HFFc6 (cell line): Measurements from ENCODE around the gene CCDC107. TPM values are rescaled to one million over a fixed set of nuclear protein-coding genes. Genes with fewer than 3 reads are reported as not detected.
A peak's percentile ranks its signal among the peaks of the same experiment; 100 is the strongest.

Experiments
- DNase-seq: peaks from one replicate; pipeline ENCODE4 v3.0.0-alpha.2; 2018
- H3K27ac Mint-ChIP-seq: 2 replicates; pipeline ENCODE4 v1.8.0; 2020; ENCODE audit warnings: mild to moderate bottlenecking, mixed read lengths
- H3K27me3 Mint-ChIP-seq: 2 replicates; pipeline ENCODE4 v1.8.0; 2021; ENCODE audit warnings: mild to moderate bottlenecking, moderate library complexity, mixed read lengths; ENCODE audit not compliant: insufficient read depth
- H3K36me3 Mint-ChIP-seq: 2 replicates; pipeline ENCODE4 v1.8.0; 2021; ENCODE audit warnings: low read depth, mixed read lengths
- H3K4me1 Mint-ChIP-seq: 2 replicates; pipeline ENCODE4 v1.8.0; 2020; ENCODE audit warnings: low read depth, mixed read lengths
- H3K4me3 Mint-ChIP-seq: 2 replicates; pipeline ENCODE4 v1.8.0; 2020; ENCODE audit warnings: mild to moderate bottlenecking, moderate library complexity, mixed read lengths
- H3K9me3 Mint-ChIP-seq: 2 replicates; pipeline ENCODE4 v1.8.0; 2020; ENCODE audit warnings: mild to moderate bottlenecking, mixed read lengths
- total RNA-seq, 6 experiments: library from RNA; stranded (reverse); fragmentation: NEBNext Ultra II Directional; extraction: Animal tissue kit (Norgen Biotek cat#: 25700); gene quantifications; 2 replicates in 1 of 6; 3 replicates in 5 of 6; pipeline ENCODE4 v1.2.3, GENCODE V29; 2021
- TF ChIP-seq, protein P1 (sequence below): fragments of 200-600 bp; sonication (generic); IDR thresholded peaks from 2 replicates; pipeline ENCODE4 v1.5.0; 2021; ENCODE audit warnings: antibody characterized with exemption, mild to moderate bottlenecking

CCDC107 gene
- total RNA-seq, 6 experiments from 2014 or later, result 22.5 to 29.8 (median 24.6) TPM

DNA sequence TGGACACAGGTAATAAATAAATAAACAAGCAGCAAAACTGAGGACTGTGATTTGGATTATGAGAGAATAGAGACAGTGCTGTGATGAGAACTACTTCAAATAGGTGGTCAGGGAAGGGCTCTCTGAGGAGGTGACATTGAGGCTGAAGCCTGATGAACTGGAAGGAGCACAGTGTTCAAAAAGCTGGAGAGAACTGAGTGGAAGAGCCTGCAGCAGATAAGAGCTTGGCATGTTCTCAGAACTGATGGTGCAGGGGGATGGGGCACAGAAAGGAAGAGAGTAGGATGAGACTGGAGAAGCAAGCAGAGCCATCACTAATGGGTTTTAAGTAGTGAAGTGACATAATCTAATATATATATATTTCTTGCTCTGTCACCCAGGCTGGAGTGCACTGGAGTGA is 42.9 kb downstream of the CCDC107 start:
- peaks cover 21% of the 10 kb centered on the region for H3K4me1 Mint-ChIP-seq
- no peak for DNase-seq
- TF ChIP-seq, protein P1, sequence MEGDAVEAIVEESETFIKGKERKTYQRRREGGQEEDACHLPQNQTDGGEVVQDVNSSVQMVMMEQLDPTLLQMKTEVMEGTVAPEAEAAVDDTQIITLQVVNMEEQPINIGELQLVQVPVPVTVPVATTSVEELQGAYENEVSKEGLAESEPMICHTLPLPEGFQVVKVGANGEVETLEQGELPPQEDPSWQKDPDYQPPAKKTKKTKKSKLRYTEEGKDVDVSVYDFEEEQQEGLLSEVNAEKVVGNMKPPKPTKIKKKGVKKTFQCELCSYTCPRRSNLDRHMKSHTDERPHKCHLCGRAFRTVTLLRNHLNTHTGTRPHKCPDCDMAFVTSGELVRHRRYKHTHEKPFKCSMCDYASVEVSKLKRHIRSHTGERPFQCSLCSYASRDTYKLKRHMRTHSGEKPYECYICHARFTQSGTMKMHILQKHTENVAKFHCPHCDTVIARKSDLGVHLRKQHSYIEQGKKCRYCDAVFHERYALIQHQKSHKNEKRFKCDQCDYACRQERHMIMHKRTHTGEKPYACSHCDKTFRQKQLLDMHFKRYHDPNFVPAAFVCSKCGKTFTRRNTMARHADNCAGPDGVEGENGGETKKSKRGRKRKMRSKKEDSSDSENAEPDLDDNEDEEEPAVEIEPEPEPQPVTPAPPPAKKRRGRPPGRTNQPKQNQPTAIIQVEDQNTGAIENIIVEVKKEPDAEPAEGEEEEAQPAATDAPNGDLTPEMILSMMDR, result no peak
- H3K36me3 Mint-ChIP-seq, result peaks cover 27% of the 10 kb centered on the region
- H3K9me3 Mint-ChIP-seq, result no peaks in the 10 kb centered on the region
- H3K27me3 Mint-ChIP-seq, result peaks cover 7% of the 10 kb centered on the region
- H3K4me3 Mint-ChIP-seq, result no peak overlapping the region
- H3K27ac Mint-ChIP-seq, result no peak overlapping the region

DNA sequence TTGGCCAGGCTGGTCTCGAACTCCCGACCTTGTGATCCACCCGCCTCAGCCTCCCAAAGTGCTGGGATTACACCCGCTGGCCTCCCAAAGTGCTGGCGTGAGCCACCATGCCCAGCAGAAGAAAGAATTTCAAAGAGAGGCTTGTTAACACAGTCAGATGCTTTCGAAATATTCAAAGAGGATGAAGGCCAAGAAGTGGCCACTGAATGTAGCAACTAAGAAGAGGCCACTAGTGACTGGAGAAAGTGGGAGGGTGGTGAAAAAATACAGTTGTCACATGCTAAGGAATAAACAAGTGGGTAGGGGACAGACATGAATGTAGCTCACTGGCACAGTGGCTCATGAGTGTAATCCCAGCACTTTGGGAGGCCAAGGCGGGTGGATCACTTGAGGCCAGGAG is 44.6 kb downstream of the CCDC107 start:
- H3K9me3 Mint-ChIP-seq, result no peaks in the 10 kb centered on the region
- peaks cover 4% of the 10 kb centered on the region; the same call in 1 of the 2 replicates for H3K4me1 Mint-ChIP-seq
- H3K4me3 Mint-ChIP-seq, result no peak overlapping the region
- H3K36me3 Mint-ChIP-seq, result peaks cover 27% of the 10 kb centered on the region
- peaks cover 3% of the 10 kb centered on the region for H3K27me3 Mint-ChIP-seq
- DNase-seq, result no peak
- TF ChIP-seq, protein P1, result no peak
- peak overlapping the region; percentile 12; the same call in 1 of the 2 replicates for H3K27ac Mint-ChIP-seq

DNA sequence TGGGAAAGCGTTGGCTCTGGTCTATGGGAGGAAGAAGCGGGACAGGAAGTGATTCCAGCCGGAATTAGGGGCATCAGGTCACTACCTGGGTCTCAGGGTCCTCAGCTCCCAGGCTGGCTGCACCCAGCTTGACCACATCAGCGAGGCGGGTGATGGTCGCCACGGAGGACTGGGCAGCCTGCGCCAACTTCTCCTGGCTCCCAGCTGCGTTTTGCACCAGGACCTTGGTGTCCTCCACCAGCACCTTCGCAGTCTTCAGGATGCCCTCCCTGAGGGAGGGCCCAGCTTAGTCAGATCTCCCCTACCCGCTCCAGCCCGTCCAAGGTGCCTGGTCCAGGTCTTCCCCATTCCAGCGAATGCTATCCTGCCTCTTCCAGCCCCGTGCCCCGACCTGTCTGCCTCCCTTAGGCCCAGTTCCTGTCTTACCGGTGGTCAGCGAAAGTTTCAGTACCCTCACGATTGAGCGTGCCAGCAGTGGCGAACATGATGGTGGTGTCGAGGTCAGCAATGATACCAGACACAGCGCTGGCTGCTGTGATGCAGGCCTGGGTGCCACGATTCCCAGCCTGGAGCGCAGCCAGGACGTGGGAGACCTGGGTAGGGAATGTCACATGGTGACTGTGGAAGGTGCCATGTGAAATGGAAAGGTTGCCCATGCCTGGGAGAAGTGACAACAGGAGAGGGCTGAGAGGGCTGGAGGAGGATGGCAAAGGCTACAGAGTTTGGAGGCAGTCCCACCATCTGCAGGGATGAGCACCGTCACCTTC is 46.0 kb downstream of the CCDC107 start:
- Mint-ChIP-seq H3K9me3 (no peaks in the 10 kb centered on the region), H3K4me3 (no peak overlapping the region), H3K4me1 (no peaks in the 10 kb centered on the region), H3K27me3 (peaks cover 3% of the 10 kb centered on the region), H3K36me3 (peaks cover 37% of the 10 kb centered on the region), H3K27ac (no peak overlapping the region)
- TF ChIP-seq, protein P1, result no peak
- DNase-seq, result no peak

DNA sequence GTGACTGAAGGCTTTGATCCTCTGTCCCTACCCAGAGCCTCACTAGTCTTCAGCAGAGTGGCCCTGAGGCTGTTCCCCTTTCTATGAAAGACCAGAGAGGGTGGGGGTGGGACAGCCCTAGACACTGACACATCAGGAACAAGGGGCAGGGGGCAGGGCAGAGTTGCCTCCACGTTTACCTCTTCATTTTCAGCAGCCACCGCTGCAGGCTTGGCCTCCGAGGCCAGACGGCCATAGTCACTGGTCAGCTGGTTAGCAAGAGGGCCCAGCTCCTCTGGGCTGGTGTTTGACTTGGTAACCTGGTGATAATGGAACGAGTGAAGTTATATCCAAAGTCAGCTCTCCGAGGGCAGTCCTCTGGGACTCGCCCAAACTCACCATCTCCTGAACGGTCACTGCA is 47.3 kb downstream of the CCDC107 start:
- Mint-ChIP-seq H3K9me3 (no peaks in the 10 kb centered on the region), H3K4me1 (no peaks in the 10 kb centered on the region), H3K27me3 (peaks cover 3% of the 10 kb centered on the region), H3K4me3 (no peak overlapping the region), H3K36me3 (peaks cover 41% of the 10 kb centered on the region), H3K27ac (no peak overlapping the region)
- TF ChIP-seq, protein P1, result no peak
- DNase-seq, result no peak

DNA sequence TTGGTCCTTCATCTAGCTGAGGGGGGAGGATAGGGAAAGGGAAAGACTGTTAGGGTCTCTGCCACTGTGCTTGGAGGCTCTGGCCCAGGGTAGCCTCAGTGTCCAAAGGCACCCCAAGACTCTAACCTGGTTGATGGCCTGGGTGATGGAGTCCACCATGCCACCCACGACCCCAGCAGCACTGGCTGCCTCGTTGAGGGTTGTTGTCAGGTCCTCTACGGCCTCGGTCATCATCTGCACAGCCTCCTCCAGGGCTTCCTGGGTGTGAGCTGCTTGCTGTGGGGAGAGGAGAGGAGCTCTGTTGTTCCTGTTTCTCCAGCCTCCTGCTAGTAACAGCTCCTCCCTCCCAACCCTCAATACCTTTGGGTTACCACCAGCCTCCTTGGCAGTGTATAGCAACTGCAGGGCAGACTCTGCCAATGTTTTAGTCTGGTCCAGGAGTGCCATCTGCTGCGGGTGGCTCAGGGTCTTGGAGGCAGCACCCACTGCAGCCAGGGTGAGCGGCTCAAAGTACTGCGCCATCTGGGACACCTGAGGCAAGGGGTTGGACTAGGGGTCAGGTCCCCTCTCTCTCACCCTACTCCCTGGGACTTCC is 47.8 kb downstream of the CCDC107 start:
- Mint-ChIP-seq H3K27ac (no peak overlapping the region), H3K4me1 (no peaks in the 10 kb centered on the region), H3K36me3 (peaks cover 47% of the 10 kb centered on the region), H3K4me3 (no peak overlapping the region), H3K27me3 (peaks cover 3% of the 10 kb centered on the region), H3K9me3 (no peaks in the 10 kb centered on the region)
- TF ChIP-seq, protein P1, result no peak
- no peak for DNase-seq
